GM21786 (cell line): ENCODE data around the gene SEC24D.
"Not testable (repeated sequence)": the region's sequence is repeated elsewhere in the genome, so short reads cannot be mapped to it uniquely, and the experiment has no call there.

Experiments used
- ATAC-seq: cut with Tn5 transposase; IDR thresholded peaks from one replicate; pipeline ENCODE4 v1.9.1; 2021; ENCODE audit not compliant: unreplicated experiment

SEC24D gene, protein sequence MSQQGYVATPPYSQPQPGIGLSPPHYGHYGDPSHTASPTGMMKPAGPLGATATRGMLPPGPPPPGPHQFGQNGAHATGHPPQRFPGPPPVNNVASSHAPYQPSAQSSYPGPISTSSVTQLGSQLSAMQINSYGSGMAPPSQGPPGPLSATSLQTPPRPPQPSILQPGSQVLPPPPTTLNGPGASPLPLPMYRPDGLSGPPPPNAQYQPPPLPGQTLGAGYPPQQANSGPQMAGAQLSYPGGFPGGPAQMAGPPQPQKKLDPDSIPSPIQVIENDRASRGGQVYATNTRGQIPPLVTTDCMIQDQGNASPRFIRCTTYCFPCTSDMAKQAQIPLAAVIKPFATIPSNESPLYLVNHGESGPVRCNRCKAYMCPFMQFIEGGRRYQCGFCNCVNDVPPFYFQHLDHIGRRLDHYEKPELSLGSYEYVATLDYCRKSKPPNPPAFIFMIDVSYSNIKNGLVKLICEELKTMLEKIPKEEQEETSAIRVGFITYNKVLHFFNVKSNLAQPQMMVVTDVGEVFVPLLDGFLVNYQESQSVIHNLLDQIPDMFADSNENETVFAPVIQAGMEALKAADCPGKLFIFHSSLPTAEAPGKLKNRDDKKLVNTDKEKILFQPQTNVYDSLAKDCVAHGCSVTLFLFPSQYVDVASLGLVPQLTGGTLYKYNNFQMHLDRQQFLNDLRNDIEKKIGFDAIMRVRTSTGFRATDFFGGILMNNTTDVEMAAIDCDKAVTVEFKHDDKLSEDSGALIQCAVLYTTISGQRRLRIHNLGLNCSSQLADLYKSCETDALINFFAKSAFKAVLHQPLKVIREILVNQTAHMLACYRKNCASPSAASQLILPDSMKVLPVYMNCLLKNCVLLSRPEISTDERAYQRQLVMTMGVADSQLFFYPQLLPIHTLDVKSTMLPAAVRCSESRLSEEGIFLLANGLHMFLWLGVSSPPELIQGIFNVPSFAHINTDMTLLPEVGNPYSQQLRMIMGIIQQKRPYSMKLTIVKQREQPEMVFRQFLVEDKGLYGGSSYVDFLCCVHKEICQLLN

DNA sequence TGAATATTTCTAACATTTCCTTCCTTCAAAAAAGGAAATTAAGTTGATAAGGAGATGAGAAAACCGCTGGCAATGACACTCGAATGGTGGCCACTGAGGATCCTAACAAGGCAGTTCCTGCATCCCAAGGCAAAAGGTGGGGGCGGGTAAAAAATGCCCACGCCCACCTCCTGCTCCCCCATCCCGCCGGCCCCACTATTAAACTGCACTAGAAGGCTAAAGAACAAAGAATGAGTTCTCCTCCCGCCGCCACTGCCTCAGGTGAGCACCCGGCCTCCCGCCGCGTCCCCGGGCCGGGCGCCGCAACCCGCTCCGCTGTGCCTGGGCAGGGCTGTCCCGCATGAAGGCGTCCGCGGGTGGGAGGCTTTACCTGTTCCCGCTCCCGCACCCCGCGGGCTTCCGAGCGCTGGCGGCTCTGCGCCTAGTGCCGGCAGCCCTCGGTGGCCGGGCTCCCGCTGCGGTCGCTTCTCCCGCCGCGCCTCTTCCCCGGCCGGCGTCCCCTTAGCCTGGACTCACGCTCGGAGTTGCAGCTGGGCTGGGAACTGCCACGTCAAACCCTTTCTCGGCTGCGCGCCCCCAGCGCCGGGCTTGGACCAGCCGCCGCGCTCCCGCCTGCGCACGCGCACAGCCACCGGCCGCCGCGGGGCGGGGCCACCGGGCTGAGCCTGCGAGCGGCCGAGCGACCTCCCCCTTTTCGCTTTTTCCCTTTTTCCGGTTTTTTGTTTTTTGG lies at the start of gene SEC24D:
SEC24D (minus strand) TSS at position 556 of the 730 bp plus-strand sequence. CDS start 2,430 bp downstream, outside the sequence.
- peak; percentile 66 for ATAC-seq

DNA sequence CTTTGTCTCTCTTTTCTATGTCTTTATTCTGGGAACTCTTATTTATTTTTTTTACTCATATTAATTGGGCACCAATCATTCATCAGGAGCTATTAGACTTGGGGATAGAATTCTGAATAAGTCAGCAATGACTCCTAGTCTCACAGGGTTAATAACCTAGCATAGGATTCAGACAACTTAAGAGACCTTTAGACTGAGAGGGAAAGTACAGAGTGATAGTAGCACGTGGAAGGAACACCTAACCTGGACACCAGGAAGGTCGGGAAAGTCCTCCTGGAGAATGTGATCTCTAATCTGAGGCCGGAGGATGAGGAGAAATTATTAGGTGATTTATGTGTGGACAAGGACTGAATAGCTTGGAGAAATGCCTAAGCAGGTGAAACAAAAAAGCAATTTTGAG lies 48.8 kb upstream of the SEC24D start:
- ATAC-seq, result no peak

DNA sequence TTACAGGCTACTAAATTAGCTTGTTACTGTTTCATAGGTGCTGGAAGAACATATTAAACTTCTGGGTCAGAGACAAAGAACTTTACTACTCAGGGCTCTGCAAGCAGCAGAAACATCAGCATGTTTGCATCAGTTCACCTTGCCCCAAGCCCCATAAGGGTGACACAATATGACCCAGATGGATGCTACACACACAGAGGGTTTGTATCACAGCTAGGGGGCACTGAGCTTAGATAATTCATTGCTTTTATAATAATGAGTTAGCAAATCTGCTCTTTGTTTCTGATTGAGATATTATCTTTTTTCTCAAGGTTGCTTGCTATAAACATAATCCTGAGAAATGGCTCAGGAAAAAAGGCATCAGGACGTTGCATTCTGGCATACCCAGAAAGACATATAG lies 47.9 kb upstream of the SEC24D start:
- ATAC-seq, result no peak

DNA sequence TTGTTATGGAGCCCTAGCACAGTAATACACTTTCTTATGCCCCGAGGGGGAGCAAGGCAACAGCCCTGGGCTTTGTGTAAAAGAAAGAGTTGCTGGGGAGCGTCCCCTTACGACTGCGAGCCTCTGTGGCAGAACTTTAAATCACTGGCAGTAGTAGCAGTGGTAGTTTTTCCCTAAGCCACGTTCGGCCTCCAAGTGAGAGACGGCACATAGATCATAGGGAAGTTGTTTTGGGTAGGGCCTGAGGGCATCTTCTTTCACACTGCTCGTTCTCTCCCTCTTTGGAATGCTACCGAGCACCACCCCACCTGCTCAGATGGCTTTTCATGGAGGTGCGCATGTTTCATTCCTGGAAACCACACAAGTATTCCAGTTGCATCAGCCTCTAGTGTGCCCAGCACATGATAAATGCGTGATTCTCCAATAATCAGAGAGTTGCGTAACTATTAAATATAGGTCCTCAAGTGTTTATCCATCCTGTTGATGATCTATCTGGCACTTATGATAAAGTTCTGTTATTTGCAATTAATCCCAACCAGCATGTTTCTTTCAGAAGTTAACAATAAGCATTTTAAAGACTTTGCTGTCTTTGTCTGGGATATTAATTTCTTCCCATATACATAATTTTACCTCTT lies 45.7 kb upstream of the SEC24D start:
- no peak for ATAC-seq

DNA sequence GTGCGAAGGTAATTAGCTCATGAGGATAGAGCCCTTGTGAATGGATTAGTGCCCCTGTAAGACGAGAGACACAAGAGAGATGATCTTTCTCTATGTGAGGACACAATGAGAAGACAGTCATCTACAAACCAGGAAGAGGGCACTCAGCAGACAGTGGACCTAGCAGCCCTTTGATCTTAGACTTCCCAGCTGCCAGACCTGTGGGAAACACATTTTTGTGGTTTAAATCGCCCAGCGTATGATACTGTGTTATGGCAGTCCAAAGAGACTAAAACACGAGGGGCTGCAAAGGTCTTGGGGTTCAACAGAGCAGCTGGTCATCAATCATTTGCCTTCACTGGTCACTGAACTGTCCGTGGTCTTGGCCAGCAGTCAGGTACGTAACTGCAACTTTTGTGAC lies 43.5 kb upstream of the SEC24D start:
- ATAC-seq, result no peak

DNA sequence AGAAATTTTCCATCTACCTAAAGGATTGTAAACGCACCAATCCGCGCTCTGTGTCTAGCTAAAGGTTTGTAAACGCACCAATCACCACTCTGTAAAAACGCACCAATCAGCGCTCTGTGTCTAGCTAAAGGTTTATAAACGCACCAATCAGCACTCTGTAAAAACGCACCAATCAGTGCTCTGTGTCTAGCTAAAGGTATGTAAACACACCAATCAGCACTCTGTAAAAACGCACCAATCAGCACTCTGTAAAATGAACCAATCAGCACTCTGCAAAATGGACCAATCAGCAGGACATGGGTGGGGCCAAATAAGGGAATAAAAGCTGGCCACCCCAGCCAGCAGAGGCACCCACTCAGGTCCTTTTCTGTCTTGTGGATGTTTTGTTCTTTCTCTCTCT lies 42.6 kb upstream of the SEC24D start:
- not testable (repeated sequence) for ATAC-seq

DNA sequence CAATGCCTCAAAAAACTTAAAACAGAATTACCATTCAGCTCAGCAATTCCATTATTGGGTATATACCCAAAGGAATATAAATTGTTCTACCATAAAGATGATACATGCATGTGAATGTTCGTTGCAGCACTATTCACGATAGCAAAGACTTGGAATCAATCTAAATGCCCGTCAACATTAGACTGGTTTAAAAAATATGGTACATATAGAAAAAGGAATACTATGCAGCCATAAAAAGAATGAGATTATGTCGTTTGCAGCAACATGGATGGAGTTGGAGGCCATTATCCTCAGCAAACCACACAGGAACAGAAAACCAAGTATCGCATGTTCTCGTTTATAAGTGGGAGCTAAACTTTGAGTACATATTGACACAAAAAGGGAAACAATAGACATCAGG lies 41.9 kb upstream of the SEC24D start:
- ATAC-seq, result no peak

DNA sequence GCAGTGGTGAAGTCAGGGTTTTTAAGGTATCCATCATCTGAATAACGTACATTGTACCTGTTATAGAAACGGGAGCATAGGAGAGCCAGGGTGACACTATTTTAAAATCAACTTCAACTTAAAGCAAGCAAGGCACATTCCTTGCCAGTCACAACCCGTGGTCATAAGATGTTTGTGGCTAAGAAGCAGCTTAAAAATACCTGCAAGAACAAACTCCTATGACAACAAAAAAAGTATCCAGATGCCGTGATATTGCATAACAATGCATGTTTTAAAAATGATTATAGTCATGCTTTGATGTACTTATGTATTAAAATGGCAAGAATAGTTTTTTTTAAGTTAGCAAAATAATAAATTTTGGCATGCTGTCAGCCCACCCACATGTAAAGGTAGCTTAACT lies 36.3 kb upstream of the SEC24D start:
- no peak for ATAC-seq

DNA sequence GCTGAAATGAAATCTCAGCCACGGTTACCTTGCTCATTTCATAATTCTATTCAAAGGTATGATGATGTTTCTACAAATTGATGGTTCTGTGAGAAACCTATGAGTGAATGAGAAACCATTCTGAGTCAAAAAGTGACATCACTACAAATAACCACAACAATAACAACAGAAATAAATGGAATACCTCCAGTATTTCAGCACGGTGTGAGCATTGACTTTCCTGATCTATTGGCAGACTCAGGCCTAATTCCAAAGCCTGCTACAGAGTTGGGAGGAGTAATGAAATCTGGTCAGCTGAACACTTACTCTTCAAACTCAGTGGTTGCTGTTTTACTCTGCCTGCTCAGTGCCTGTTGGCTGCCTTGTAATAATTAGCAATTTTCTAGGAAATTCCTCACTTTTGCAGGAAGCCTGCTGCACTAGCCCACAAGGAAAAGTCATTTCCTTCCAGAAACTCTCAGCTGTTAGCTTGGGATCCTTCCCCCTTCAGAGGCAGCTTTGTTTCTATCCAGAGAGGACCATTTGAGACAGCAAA lies 33.9 kb upstream of the SEC24D start:
- no peak for ATAC-seq

DNA sequence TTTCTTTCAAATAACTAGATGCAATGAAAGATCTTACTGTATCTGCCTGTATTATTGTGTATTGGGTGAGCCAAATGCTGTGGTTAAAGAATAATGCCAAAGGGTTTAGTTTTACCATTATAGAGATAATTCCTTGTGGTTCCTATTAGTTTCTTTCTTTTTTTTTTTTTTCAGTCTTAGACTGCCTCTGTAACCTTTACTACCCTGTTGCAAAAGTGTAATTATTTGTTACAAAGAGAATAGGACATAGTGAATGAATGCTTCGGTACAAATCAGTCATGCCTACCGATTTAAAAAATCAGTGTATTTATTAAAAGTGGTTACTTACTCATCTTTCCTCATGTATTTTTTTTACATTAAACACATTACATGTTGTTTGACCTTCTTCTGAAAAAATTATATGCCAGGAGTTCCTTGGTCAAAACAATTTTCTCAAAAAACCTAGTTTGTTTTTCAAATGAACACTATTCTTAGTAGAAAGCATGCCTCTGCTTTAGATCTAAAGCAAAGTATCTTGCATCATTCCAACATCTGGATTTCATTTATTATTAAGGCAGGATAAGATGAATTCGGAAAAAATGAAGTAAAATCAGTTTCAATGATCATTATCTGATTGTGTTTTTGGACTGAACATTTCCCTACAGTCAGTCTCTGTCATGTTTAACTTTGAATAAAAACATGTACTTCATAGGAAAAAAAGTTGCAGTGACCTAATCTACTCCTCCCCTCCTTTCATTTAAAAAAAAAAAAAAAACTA lies 31.6 kb upstream of the SEC24D start:
- ATAC-seq, result no peak

DNA sequence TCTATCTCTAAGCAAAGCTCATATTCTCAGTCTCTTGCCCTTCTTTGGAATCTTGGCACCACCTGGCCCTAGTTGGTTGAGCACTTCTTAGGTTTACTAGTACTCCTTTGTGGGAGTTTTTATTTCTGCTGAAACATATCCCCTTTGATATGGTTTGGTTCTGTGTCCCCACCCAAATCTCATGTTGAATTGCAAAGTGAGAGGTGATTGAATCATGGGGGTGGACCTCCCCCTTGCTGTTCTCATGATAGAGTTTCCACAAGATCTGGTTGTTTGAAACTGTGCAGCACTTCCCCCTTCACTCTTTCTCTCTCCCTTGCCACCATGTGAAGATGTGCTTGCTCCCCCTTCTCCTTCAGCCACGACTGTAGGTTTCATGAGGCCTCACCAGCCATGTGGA lies 30.5 kb upstream of the SEC24D start:
- ATAC-seq, result no peak

DNA sequence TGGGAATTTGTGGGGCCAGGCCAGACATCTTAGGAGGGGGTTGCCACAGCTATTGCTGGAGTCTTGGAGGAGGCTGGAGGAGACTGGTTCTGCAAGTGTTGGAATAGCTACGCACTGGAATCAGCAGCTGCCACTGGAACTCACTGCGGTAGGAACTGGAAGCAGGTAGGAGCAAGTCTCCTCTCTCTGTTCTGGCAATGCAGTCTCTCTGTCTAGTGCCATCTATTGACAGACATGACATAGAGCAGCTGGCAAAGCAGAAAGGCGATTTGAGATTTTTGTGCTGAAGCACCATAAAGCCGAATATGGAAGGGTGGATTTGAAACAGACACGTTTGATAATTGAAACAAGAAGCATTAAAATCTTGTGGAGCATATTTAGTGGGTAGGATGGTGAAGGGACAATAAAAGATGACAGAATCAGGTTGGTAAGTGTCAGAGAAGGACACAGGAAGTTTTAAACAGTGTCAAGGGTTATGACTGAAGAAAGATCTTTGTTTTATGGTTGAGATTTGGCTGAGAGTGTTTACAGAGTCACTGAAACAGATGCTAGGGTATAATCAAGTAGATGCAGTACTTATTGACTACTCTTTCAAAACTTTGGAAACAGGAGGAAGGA lies 29.3 kb upstream of the SEC24D start:
- peak; percentile 60 for ATAC-seq

DNA sequence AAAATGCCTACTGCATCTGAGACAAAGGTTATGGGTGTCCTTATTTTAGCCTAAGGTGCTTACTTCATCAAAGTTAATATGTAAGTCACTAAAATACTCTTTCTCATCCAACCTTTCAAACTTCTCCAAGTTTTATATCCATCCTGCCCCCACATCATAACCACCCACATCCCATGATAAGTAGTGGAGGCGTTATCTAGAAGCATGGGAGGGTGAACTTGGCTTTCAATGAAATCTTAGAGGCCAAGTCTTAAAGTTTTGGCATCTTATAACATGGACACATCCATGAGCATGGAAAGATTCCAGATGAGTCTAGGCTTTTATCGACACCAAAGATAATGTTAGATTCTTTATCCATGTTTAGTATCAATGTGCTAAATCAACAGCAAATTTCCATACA lies 22.9 kb upstream of the SEC24D start:
- no peak for ATAC-seq

DNA sequence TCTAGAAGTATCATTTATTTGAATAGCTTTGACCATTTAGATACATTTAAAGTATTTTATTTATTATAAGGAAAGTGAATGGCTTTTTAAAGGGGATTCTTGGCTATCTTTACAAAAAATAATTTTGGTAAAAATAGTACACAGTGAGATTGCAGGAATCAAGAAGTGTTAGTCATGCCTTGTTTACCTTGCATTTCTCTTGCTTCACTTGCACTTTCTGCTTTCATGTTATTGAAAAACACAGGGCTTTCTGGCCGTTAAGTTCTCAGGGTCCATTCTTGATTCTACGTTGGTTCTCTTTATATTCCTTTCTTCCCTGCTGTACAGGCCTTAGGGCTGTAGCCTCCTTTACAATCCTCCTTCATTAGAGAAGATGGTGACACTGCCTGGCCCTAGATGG lies 21.8 kb upstream of the SEC24D start:
- no peak for ATAC-seq

DNA sequence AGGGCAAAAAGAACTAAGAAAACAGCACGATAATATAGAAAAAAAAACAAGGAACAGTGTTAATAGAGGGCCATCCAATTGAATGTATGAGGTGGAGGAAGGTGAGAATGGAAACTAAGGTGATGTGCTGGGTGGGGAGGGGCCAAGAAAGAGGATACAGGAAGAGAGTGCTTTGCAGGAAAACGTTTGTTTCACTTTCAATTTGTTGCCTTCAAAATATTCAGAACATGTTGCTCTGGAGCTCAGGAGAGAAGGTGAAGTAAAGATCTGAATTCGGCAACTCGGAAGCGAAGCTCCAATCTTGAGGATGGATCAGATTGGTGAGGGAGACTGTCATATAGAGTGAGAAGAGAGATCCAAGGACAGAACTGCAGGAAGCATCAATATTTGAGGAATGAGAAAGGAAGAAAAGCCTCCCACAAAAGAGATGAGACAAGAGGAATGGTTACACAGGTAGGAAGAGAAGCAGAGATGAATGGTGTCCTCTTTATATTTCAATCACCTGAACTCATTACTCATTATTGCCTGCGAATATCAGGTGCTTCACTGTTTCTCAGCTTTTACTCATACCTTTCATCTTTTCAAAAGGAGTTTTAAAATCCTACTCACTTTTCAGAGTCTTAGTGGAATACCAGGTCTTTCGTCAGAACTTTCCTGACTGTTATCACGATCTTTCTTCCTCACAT lies 14.7 kb upstream of the SEC24D start:
- peak; percentile 97 for ATAC-seq

DNA sequence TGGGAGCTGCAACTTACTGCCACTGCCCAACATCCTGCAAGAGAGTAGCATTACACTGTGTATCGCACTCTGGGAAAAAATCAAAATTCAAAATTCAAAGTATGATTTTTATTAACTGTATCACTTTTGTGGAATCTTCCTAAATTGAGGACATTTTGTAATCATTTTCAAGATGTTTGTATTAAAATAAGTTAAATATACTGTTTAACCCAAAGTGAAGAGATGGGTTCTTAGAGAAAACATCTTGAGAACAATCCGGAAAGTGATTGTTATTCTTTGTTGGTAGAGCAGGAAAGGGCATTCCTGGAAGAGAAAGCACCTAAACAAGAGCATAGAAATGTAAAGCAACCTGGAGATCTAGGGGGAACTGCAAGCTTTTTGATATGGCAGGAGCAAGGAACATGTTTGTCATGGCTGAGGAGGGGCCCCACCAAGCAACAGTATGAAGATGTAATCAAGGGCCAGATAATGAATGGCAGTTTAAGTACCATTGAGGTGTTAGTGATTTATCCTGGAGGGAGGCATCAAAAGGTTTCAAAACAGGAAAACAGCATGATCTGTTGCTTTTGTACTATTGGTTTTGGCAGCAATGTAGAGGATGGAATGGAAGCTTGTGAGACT lies 14.1 kb upstream of the SEC24D start:
- ATAC-seq, result no peak

DNA sequence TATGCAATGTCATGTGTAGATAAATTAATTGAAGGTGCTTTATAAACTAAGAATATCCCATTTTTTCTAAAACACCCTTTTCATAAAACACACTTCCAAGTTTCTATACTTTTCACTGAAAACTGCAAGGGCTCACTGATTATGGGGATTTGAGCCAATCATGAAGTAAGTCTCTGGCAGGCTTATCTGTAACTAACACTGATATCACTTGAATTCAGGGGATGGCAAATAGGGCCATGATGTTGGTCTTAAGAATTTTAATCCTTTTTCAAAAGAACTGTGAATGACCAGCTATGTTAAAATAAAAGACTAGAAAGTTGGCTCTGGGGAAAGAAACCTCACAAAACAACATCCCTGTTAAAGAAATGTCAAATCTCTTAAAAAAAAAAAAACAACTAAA lies 13.0 kb upstream of the SEC24D start:
- no peak for ATAC-seq

DNA sequence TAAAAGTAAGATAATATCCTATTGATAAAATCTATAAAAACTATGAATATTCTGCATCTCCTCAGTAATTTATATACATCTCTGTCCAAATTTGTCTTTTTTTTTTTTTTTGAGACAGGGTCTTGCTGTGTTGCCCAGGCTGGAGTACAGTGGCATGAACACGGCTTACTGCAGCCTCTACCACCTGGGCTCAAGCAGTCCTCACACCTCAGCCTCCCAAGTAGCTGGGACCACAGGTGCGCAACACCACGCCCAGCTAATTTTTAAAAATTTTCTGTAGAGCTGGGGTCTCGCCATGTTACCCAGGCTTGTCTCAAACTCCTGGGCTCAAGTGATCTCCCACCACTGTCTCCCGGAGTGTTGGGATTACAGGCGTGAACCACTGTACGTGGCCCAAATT lies 12.3 kb upstream of the SEC24D start:
- no peak for ATAC-seq
